Breast epithelium (tissue), 4 donors: ENCODE measurements around the gene OR5H15. TPM values are rescaled to one million over a fixed set of nuclear protein-coding genes. Genes with fewer than 3 reads are reported as not detected.
"Not testable (repeated sequence)": the region's sequence is repeated elsewhere in the genome, so short reads cannot be mapped to it uniquely, and the experiment has no call there.

Experiments
- DNase-seq, 2 donors: peaks; one replicate each; pipeline ENCODE4 v3.0.0-alpha.2; 2019; ENCODE audit warnings: low spot score in 2 of 2
- H3K27ac ChIP-seq, 2 donors: fragments of 200-600 bp; sonication (generic) in 1 of 2; one replicate each; pipeline ENCODE4 v1.5.1; 2016 to 2019; ENCODE audit warnings: mild to moderate bottlenecking in 1 of 2
- H3K27me3 ChIP-seq, 2 donors: fragments of 200-600 bp; sonication (generic) in 1 of 2; one replicate each; pipeline versions ENCODE4 v1.5.1 to v1.6.0; 2017 to 2019; ENCODE audit warnings: control low read depth in 1 of 2, mild to moderate bottlenecking in 1 of 2
- H3K36me3 ChIP-seq: fragments of 200-600 bp; one replicate; pipeline ENCODE4 v1.5.1; 2019
- H3K4me1 ChIP-seq, 2 donors: fragments of 200-600 bp; sonication (generic); one replicate each; pipeline ENCODE4 v1.5.1; 2016 to 2019; ENCODE audit warnings: control low read depth in 1 of 2
- H3K4me3 ChIP-seq, 3 donors: fragments of 200-600 bp; sonication (generic); 1 replicate in 2 of 3; 2 replicates in 1 of 3; pipeline ENCODE4 v1.5.1; 2016 to 2019; ENCODE audit warnings: mild to moderate bottlenecking in 3 of 3, moderate library complexity in 2 of 3
- H3K9me3 ChIP-seq, 2 donors: fragments of 200-600 bp; sonication (generic) in 1 of 2; one replicate each; pipeline ENCODE4 v1.5.1; 2016 to 2019; ENCODE audit warnings: control low read depth in 1 of 2
- POLR2A ChIP-seq: fragments of 450-650 bp; IDR thresholded peaks from one replicate; pipeline ENCODE4 v1.6.1; 2016; ENCODE audit warnings: antibody characterized with exemption, mild to moderate bottlenecking, moderate library complexity
- POLR2AphosphoS5 ChIP-seq, 3 donors: sonication (generic); formaldehyde crosslinking; IDR thresholded peaks; one replicate each; pipeline ENCODE4 v1.6.1; 2017; ENCODE audit warnings: antibody characterized with exemption in 3 of 3
- intact Hi-C: fragments of 100-400 bp; cut with DNase I; formaldehyde crosslinking; loops from one replicate; pipeline ENCODE4 v1.15.1; 2023; ENCODE audit warnings: low total_unique reads
- total RNA-seq, 3 donors: library from RNA; depleted of rRNA; stranded (reverse); fragments of >200 nt; gene quantifications; one replicate each; pipeline ENCODE4 v1.1.0, GENCODE V29; 2016
- TF ChIP-seq, protein P1 (sequence below), 3 donors: fragments of 450-650 bp; IDR thresholded peaks; one replicate each; pipeline ENCODE4 v1.5.1; 2016 to 2017; ENCODE audit warnings: antibody characterized with exemption in 3 of 3, mild to moderate bottlenecking in 3 of 3, moderate library complexity in 3 of 3

The OR5H15 gene
- not detected for total RNA-seq

DNA sequence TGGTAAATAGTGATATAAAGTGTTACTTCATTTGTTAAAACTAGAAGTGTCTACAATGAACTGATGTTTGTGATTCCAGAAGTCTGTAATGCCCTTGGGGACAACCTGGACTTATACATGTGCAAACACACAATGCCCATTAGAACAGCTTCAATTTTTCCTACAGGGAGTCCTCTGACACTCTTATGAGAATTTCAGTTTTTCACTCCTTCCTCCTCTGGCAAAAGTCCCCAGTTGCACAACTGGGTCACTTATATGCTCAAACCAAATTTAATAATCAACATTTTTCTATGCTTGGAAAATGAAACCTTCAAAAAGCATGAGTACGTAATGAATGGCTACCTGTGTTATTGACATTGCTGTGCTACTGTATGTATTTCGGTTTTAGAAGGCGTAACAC lies at the start of gene OR5H15:
Gene OR5H15, plus strand, starts transcription at position 301 of the 400 bp plus-strand sequence. CDS start 2,004 bp downstream, outside the sequence.
- H3K27ac ChIP-seq = no peak within 1 kb of the TSS
- intact Hi-C loops = no loop called here
- no peaks in the 10 kb centered on the region for H3K4me1 ChIP-seq
- TF ChIP-seq POLR2A (no peak), POLR2AphosphoS5 (IDR thresholded peaks at IDR 0.05) (no peak)
- TF ChIP-seq, protein P1, sequence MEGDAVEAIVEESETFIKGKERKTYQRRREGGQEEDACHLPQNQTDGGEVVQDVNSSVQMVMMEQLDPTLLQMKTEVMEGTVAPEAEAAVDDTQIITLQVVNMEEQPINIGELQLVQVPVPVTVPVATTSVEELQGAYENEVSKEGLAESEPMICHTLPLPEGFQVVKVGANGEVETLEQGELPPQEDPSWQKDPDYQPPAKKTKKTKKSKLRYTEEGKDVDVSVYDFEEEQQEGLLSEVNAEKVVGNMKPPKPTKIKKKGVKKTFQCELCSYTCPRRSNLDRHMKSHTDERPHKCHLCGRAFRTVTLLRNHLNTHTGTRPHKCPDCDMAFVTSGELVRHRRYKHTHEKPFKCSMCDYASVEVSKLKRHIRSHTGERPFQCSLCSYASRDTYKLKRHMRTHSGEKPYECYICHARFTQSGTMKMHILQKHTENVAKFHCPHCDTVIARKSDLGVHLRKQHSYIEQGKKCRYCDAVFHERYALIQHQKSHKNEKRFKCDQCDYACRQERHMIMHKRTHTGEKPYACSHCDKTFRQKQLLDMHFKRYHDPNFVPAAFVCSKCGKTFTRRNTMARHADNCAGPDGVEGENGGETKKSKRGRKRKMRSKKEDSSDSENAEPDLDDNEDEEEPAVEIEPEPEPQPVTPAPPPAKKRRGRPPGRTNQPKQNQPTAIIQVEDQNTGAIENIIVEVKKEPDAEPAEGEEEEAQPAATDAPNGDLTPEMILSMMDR (IDR thresholded peaks at IDR 0.05) = no peak
- no peaks in the 10 kb centered on the region for H3K9me3 ChIP-seq
- H3K27me3 ChIP-seq = no peaks in the 10 kb centered on the region
- no peak for DNase-seq
- no peaks in the 10 kb centered on the region for H3K36me3 ChIP-seq
- H3K4me3 ChIP-seq = no peak within 1 kb of the TSS

DNA sequence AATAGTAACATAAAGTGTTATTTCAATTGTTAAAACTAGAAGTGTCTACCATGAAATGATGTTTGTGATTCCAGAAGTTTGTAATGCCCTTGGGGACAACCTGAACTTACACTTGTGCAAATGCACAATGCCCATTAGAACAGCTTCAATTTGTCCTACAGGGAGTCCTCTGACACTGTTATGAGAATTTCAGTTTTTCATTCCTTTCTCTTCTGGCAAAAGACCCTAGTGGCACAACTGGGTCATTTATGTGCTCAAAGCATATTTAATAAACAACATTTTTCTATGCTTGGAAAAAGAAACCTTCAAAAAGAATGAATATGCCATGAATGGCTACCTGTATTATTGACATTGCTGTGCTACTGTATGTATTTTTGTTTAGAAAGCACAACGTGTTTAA lies 36.1 kb upstream of the OR5H15 start, which contains the start of gene OR5H1:
Gene OR5H1, plus strand, starts transcription at position 301 of the 400 bp plus-strand sequence. CDS start 1,977 bp downstream, outside the sequence.
- intact Hi-C loops = no loop called here
- Histone ChIP-seq H3K9me3 (no peaks in the 10 kb centered on the region), H3K4me1 (no peaks in the 10 kb centered on the region), H3K36me3 (no peaks in the 10 kb centered on the region), H3K4me3 (no peak within 1 kb of the TSS), H3K27ac (no peak within 1 kb of the TSS), H3K27me3 (no peaks in the 10 kb centered on the region)
- no peak for DNase-seq
- TF ChIP-seq POLR2AphosphoS5 (IDR thresholded peaks at IDR 0.05) (no peak), POLR2A (no peak)
- TF ChIP-seq, protein P1 (IDR thresholded peaks at IDR 0.05) = no peak

DNA sequence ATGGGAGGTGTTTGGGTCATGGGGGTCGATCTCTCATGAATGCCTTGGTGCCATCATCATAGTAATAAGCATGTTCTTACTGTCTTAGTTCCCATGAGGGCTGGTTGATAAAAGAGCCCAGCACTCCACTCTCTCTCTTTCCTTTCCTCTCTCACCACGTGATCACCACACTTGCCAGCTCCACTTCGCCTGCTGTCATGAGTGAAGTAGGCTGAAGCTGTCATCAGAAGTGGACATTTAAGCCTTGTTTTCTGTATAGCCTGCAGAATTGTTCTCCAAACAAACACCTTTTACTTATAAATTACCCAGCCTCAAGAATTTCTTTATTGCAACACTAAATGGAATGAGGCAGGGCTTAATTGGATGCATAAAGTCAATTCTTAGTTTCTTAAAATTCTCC lies 29.9 kb upstream of the OR5H15 start:
- no peak for DNase-seq
- no peak for TF ChIP-seq POLR2AphosphoS5 (IDR thresholded peaks at IDR 0.05)
- no peak for TF ChIP-seq POLR2A
- TF ChIP-seq, protein P1 (IDR thresholded peaks at IDR 0.05) = no peak

DNA sequence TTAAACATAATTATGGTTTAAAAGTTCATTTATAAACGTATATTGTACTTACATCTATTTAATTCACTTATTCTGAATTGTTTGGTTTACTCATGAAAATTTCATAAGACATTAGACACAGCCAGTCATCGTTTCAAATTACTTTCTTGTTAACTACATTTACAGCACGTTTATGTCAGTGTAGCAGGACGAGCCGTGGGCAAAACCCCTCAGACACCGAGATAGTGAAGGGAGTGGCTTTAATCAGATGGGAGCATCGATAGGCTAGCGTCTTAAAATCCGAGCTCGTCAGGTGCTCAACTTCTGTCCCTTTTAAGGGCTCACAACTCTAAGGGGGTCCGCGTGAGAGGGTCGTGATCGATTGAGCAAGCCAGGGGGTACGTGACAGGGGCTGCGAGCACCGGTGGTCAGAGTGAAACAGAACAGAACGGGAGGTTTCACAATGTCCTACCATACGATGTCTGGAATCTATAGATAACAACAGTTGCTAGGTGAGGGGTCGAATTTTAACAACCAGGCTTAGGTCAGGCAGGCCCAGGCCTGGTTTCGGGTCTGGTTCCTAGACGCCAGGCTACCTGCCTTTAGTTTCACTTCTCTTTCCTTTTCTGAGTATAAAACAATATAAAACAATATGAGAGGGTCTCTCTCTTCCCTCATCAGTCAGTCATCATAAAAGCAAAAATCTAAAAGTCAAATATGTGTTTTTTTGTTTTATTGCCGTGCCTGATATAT lies 28.5 kb upstream of the OR5H15 start:
- H3K27ac ChIP-seq, H3K36me3 ChIP-seq, DNase-seq, H3K4me1 ChIP-seq, H3K9me3 ChIP-seq, H3K4me3 ChIP-seq, H3K27me3 ChIP-seq, intact Hi-C loops: not testable (repeated sequence)

More for the DNA sequence above, 29.9 kb upstream of the OR5H15 start:
- Histone ChIP-seq H3K36me3 (no peaks in the 10 kb centered on the region), H3K27ac (no peak overlapping the region), H3K9me3 (no peaks in the 10 kb centered on the region), H3K4me1 (no peaks in the 10 kb centered on the region), H3K27me3 (no peaks in the 10 kb centered on the region), H3K4me3 (no peak overlapping the region)
- intact Hi-C loops = no loop called here

DNA sequence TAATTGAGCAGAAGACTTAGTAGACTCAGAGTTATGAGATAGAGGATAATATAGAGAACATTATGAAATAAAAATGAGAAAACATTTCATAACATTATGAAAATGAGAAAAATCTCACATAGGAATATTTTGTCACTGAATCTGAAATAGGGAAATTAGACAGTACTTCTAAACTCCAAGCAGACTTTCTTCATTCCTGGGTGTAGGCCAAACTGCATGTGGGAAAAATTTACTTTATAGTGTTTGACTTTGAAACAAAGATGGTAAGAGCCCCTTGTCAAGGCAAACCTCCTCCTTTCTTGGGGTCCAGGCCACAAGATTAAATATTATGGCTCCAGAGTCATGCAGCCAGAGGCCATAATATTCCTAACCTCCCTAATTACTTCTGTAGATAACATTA lies 26.0 kb upstream of the OR5H15 start:
- H3K27me3 ChIP-seq = no peaks in the 10 kb centered on the region
- no peak for DNase-seq
- H3K27ac ChIP-seq = no peak overlapping the region
- no peaks in the 10 kb centered on the region for H3K36me3 ChIP-seq
- intact Hi-C loops = no loop called here
- TF ChIP-seq, protein P1 (IDR thresholded peaks at IDR 0.05) = no peak
- no peak for TF ChIP-seq POLR2A
- no peak for TF ChIP-seq POLR2AphosphoS5 (IDR thresholded peaks at IDR 0.05)
- no peak overlapping the region for H3K4me3 ChIP-seq
- H3K4me1 ChIP-seq = no peaks in the 10 kb centered on the region
- H3K9me3 ChIP-seq = no peaks in the 10 kb centered on the region
